GM18858 (cell line): ENCODE data around the gene MTHFD2.
"Not testable (repeated sequence)": the region's sequence is repeated elsewhere in the genome, so short reads cannot be mapped to it uniquely, and the experiment has no call there.

Experiments used
- ATAC-seq: cut with Tn5 transposase; IDR thresholded peaks from one replicate; pipeline ENCODE4 v1.9.1; 2021; ENCODE audit not compliant: unreplicated experiment

MTHFD2 gene

GRCh38 chr2:74194799-74195198, 3.6 kb upstream of the MTHFD2 start:
- no peak for ATAC-seq

GRCh38 chr2:74197049-74197448, 1.4 kb upstream of the MTHFD2 start:
- ATAC-seq = no peak

GRCh38 chr2:74198023-74198460, 373 bp upstream of the MTHFD2 start:
- ATAC-seq = no peak

GRCh38 chr2:74199275-74199701, 873 bp downstream of the MTHFD2 start:
- no peak for ATAC-seq

GRCh38 chr2:74199871-74200305, 1.5 kb downstream of the MTHFD2 start:
- no peak for ATAC-seq

DNA sequence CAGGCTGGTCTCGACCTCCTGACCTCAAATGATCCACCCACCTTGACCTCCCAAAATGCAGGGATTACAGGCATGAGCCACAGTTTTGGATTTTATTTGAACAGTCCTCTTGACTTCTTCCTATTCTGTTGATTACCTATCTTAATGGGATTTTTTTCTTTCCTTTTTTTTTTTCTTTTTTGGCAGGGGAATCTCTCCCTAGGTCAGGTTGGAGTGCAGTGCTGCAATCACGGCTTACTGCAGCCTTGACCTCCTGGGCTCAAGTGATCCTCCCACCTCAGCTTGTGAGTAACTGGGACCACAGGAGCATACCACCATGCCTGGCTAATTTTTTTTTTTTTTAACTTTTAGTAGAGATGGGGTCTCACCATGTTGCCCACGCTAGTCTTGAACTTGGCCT, 2.8 kb downstream of the MTHFD2 start:
- ATAC-seq = no peak

DNA sequence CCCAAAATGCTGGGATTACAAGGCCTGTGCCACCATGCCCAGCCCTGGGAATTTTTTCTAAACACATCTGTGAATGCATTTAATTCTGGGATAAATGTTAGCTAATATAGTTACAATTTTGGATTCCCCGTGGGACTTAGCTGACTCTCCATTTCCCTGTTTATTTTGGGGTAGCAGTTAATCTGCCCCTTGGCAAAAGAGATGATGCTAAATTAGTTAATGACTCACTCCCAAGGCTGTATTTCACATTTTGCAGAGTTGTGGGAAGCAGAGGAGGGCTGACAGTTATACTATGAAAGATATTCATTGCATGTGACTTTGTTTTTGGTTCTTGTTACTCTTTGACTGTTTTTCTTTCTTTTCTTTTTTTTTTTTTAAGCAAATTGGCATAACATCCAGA, 3.2 kb downstream of the MTHFD2 start:
- no peak for ATAC-seq

DNA sequence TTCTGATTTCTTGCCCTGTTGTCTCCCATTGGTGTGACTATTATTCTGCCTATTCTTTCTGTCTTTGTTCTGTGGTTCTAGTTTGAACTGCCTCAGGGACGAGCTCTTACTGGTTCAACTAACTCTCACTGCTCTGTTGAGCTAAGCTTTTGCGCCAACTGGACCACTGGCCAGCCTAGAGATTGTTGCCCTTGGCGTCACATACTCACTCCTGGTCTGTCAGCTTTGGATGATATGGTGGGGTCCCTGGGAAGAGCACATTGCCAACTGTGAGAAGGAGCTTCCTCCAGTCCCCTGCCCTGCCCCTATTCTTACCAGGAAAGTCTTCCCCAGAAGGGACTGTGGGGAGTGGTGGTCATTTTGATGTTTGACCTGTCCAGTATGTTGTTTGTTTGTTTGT, 6.0 kb downstream of the MTHFD2 start:
- no peak for ATAC-seq

DNA sequence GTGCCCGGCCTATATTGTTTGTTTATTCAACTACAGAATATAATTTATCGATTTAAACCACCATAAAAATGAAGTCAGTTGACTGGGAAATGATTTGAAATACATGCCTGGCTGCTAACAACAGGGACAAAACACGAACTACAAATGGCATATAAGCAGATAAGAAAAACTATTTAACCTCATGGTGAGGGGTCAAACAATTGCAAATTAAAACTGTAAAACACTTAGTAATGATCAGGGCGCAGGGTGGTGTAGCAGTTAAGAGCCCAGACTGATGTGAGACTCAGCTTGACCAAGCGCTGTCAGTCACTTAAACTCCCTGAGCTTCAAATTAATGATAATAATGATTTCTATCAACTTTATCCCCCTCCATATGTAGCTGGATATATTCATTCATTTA, 6.7 kb downstream of the MTHFD2 start:
- ATAC-seq = no peak

GRCh38 chr2:74205596-74205995, 7.2 kb downstream of the MTHFD2 start:
- ATAC-seq = no peak

DNA sequence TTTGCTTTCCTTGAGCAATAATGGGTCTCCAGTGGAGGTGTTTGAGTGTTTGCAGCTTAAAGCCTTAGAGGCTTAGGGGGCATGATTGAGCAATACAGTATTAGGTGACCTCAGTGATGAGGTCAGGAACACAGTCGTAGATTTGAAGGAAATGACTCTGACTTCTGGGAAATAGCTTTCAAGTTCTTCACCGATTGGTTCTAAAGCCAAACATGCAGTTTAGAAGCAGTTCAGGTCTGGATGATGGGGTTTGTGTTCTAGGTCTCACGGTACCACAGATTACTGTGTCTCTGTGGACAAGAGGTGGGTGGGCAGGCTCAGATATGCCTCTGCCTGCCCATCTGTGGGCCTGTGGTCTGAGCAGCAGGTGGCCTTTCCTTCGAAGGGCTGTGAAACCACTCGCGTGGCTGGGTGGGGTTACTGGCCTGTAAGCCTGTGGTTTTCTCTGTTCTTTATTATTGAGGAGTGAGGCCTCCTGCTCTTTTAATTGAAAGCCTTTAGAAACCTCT, 7.8 kb downstream of the MTHFD2 start:
- ATAC-seq = peak; percentile 61

DNA sequence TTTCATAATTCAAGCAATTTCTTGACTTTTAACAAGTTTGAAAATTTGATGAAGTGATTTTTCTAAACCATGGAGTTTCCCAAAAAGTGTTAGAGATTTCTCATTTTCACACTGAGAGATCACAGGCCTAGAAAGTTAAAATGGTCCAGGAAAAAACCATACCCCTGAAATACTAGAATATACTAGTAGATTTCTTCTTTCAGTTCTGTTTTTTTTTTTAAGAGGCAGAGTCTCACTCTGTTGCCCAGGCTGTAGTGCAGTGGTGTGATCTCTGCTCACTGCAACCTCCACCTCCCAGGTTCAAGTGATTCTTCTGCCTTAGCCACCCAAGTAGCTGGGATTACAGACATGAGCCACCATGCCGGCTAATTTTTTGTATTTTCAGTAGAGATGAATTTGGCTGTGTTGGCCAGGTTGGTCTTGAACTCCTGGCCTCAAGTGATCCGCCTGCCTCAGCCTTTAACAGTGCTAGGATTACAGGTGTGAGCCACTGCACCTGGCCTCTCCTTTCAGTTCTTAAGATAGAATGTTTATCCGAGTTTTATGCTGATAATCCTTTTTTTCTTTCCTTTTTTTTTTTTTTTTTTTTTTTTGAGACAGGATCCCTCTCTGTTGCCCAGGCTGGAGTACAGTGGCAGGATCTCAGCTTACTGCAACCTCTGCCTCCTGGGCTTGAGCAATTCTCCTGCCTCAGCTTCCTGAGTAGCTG, 14.4 kb downstream of the MTHFD2 start:
- ATAC-seq = no peak

DNA sequence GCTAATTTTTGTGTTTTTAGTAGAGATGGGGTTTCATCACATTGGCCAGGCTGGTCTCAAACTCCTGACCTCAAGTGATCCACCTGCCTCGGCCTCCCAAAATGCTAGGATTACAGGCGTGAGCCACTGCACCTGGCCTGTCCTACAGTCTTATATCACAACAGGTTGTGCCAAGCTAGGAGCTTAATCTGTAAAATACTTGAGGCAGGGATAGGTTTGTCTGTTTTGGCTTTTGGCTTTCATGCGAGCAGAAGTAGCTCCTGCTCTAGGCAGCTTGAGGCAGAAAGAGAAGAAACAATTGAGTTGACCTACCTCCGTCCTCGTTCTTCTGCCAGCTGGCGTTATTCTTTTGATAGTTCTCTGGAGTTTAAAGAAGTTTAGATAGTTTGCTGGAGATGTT, 17.4 kb downstream of the MTHFD2 start:
- ATAC-seq = not testable (repeated sequence)

GRCh38 chr2:74216642-74217041, 18.2 kb downstream of the MTHFD2 start:
- ATAC-seq = no peak

DNA sequence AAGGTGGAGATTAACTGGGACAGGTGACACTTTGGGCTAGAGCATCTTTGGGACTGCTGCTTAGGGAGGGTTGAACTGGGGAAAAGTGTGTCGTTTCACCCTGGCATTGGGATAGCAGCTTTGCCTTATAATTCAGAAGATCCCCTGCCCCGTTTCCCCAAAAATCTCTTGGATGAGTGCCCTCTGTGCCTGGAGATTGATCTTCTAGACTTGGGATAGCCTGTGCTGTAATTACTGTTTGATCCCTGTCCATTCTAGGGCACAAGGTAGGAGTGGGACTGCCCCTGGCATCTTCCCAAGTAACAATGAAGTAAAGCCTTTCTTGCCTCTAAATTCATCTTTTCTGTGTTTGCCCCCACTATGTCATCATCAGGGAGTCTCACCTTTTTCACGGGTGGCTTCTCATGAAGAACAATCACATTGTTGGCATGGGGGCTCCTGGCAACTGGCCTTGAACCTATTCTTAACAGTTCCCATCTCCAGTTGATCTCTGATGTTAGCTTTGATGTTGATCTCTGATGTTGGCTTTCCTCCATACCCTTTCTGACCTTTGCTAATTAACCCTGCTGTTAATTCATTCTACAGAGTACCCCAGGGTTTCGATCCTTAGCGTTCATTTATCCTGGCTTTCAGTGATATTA, 21.6 kb downstream of the MTHFD2 start:
- ATAC-seq = no peak

- ATAC-seq = no peak
These were observed 22.7 kb downstream of the MTHFD2 start for GRCh38 chr2:74221091-74221490.

DNA sequence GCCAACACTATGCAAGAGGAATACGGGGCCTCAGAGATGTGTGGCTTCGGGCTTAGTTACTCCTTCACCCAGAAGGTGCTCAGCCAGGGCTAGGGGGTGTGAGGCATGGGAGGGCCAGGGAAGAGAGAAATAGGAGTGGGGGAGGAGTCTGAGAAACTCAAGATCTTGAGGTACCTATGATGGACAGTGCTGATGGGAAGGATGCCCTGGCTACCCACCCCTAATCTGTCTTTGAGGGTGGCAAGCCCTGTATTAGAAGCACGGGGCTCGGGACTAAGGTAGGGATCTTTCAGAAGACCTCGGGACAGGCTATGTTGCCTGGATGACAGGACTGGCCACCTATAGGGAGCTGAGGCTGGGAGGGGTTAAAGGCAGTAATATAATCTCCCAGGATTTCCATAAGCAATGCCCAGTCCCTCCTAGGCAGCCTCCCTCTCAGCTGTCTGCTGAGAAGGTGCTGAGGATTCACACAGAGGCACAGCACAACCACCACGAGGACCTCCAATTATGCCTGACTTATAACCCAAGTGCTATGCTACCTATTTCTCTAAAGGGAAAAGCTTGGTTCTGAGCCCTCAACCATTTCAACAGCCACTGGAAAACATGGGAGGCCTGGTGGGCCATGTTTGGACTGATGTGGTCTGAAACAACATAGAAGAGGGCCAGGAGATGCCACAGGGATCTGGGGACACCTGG, 23.3 kb downstream of the MTHFD2 start:
- no peak for ATAC-seq

DNA sequence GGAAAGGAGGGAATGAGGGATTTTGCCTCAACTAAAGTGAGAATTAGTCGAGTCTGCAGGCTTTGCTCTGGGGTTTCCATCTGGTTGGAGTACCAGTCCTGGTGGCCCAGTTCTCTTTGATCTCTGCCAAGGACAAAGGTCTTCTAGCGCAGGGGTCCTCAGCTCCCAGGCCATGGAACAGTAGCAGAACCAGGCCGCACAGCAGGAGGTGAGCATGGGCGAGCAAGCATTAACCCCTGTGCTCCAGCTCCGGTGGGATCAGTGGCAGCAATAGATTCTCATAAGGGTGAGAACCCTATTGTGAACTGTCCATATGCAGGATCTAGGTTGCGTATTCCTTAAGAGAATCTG, 23.9 kb downstream of the MTHFD2 start:
- no peak for ATAC-seq

DNA sequence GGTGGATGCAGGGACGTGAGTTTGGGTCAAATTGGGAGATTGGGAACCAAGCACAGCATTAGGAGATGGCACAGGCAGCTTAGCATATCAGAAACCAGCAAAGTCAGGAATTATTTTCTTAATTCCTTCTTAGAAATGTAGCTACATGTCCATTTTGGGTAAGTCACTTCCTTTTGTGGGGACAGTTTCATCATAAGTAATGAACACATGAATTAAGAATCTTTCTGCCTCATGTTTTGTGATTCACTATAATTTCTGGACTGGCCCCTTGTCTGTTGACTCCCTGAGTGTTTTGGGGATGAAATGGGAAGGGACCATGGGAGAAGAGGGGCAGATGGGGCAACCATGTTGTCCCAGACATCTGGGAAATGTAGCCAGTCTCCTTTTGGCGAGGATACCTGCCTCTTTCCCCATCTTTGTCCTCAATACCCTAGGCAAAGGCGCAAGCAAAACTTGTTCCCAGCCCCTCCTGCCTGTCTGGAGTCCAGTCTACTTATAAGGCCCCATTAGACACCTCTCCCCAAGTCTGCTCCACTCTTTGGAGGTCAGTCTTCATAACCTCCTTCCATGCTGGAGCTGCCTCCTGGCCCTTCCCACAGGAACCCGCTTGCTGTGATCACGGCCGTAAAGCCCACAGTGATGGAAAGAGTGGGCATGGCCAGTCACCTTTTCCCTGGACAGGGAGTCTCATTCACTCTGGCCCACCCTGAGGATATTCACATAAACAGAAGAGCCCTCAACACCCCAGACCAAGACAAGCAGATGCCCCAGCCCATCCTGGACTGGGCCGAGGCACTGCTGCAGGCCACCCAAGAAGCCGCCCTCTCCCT, 25.7 kb downstream of the MTHFD2 start:
- ATAC-seq = no peak

DNA sequence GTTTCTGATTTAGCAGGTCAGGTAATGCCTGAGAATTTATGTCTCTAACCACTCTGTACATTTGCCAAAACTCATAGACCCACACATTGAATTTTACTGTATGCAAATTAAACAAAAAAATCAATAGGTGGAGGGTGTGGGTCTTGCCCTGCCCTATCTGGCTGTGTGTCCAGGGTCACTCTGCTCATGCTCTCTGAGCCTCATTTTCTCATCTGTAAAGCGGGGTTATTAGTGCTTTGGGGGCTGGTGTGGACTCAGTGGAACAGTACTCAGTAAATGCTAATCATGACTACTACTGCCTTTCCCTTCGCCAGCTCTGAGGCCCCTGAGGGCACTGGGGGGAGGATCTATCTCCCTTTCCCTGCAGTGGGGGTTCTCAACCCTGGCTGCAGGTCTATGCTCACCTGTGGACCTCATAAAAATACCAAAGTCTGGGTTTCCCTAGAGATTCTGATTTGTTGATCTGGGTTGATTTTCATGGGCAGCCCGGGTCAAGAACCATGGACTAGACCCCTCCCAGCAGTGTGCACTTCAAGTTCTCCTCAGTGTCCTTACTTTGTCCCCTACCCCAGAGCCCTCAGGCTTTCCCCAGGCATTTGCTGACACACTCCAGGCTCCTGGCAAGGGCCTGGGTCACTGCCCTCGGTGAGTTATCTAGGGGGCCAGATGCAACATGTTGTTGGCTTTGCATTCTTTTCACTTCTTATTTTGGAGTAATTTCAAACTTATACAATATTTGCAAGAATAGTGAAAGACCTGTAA, 27.5 kb downstream of the MTHFD2 start:
- ATAC-seq = no peak
